ENCODE measurements around the gene NDUFS6.
A peak's percentile ranks its signal among the peaks of the same experiment; 100 is the strongest.

NDUFS6 gene

DNA sequence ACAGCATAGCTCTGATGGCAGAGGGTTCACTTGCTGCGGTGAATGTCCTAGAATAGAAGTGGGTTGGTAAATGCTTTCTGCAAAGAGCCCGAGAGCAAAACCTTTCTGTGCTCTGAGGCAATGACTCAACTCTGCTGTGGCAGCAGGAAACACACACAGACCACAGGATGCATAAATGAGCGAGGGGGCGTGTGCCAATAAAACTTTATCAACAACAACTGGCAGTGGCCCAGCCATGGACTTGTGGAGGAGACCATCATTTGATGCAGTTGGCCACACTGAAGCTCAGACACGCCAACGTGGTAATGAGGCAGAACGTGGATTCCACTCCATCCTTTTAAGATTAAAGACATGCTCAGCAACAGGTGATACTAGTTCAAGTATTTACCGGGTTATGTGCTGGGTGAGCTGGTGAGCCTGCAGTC is 8.4 kb upstream of the NDUFS6 start (continued):
- TF ChIP-seq ZNF776 (tag by site-specific recombination; IDR thresholded peaks at IDR 0.05; ENCODE audit: borderline replicate concordance) (no peak), ZBTB48 (tag by site-specific recombination; IDR thresholded peaks at IDR 0.05) (no peak), YY1 (tag by site-specific recombination; IDR thresholded peaks at IDR 0.05) (peak; percentile 63; the same call in 1 of the 2 replicates), KLF16 (tag by site-specific recombination; IDR thresholded peaks at IDR 0.05) (peak; percentile 80), ZNF391 (tag by site-specific recombination; IDR thresholded peaks at IDR 0.05; ENCODE audit: borderline replicate concordance, low read depth) (no peak), ZNF366 (tag by site-specific recombination; conservative IDR thresholded peaks at IDR 0.05) (0 out of 2 replicates have a peak, but pooled peaks have one; percentile 20), ZFHX2 (tag by site-specific recombination; conservative IDR thresholded peaks at IDR 0.05) (peak; percentile 86), SETDB1 (IDR thresholded peaks at IDR 0.05; ENCODE audit: insufficient read length, low read length) (no peak), ZNF555 (tag by site-specific recombination; conservative IDR thresholded peaks at IDR 0.05) (no peak), ZNF223 (tag by site-specific recombination; IDR thresholded peaks at IDR 0.05) (no peak), FEZF1 (tag by site-specific recombination; IDR thresholded peaks at IDR 0.05) (peak; percentile 80), ZNF548 (tag by site-specific recombination; IDR thresholded peaks at IDR 0.05) (no peak), ZFP37 (tag by site-specific recombination; IDR thresholded peaks at IDR 0.05) (no peak), ZNF24 (tag by site-specific recombination; IDR thresholded peaks at IDR 0.05) (0 out of 2 replicates have a peak, but pooled peaks have one; percentile 27), ZNF785 (tag by site-specific recombination; IDR thresholded peaks at IDR 0.05) (no peak), ZNF311 (tag by site-specific recombination; IDR thresholded peaks at IDR 0.05; ENCODE audit: borderline replicate concordance) (no peak), ZNF214 (tag by site-specific recombination; IDR thresholded peaks at IDR 0.05; ENCODE audit: borderline replicate concordance) (no peak), ZNF112 (tag by site-specific recombination; IDR thresholded peaks at IDR 0.05) (no peak), KLF17 (tag by site-specific recombination; IDR thresholded peaks at IDR 0.05) (peak; percentile 36; the same call in 1 of the 2 replicates), ZNF132 (tag by site-specific recombination; IDR thresholded peaks at IDR 0.05; ENCODE audit: borderline replicate concordance) (no peak), ZNF350 (tag by site-specific recombination; IDR thresholded peaks at IDR 0.05) (no peak), EGR2 (tag by site-specific recombination; IDR thresholded peaks at IDR 0.05; ENCODE audit: low read depth) (peak; percentile 91), ZSCAN30 (tag by site-specific recombination; IDR thresholded peaks at IDR 0.05) (no peak), KLF10 (tag by site-specific recombination; IDR thresholded peaks at IDR 0.05) (peak; percentile 87), ZNF645 (tag by site-specific recombination; IDR thresholded peaks at IDR 0.05) (no peak), ZNF585B (tag by site-specific recombination; IDR thresholded peaks at IDR 0.05) (no peak), ZNF629 (tag by site-specific recombination; IDR thresholded peaks at IDR 0.05) (peak; percentile 52; the same call in 1 of the 2 replicates), ZNF184 (tag by site-specific recombination; IDR thresholded peaks at IDR 0.05) (peak; percentile 44; the same call in 1 of the 2 replicates), ZXDB (tag by site-specific recombination; IDR thresholded peaks at IDR 0.05) (peak; percentile 49; the same call in 1 of the 2 replicates), ZNF530 (tag by site-specific recombination; IDR thresholded peaks at IDR 0.05; ENCODE audit: low read depth) (no peak), ZNF248 (tag by site-specific recombination; IDR thresholded peaks at IDR 0.05) (no peak), ZNF16 (tag by site-specific recombination; IDR thresholded peaks at IDR 0.05; ENCODE audit: low read depth) (no peak), ZNF837 (tag by site-specific recombination; IDR thresholded peaks at IDR 0.05) (no peak)
- TF ChIP-seq, protein P1, sequence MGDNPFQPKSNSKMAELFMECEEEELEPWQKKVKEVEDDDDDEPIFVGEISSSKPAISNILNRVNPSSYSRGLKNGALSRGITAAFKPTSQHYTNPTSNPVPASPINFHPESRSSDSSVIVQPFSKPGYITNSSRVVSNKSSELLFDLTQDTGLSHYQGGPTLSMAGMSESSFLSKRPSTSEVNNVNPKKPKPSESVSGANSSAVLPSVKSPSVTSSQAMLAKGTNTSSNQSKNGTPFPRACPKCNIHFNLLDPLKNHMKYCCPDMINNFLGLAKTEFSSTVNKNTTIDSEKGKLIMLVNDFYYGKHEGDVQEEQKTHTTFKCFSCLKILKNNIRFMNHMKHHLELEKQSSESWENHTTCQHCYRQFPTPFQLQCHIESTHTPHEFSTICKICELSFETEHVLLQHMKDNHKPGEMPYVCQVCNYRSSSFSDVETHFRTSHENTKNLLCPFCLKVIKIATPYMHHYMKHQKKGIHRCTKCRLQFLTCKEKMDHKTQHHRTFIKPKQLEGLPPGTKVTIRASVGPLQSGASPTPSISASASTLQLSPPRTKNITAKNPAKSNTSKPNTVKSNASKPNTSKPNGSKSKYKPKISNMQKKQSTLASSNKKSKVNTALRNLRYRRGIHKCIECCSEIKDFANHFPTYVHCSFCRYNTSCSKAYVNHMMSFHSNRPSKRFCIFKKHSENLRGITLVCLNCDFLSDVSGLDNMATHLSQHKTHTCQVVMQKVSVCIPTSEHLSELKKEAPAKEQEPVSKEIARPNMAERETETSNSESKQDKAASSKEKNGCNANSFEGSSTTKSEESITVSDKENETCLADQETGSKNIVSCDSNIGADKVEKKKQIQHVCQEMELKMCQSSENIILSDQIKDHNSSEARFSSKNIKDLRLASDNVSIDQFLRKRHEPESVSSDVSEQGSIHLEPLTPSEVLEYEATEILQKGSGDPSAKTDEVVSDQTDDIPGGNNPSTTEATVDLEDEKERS (tag by site-specific recombination; IDR thresholded peaks at IDR 0.05) = no peak
- TF ChIP-seq, protein P2, sequence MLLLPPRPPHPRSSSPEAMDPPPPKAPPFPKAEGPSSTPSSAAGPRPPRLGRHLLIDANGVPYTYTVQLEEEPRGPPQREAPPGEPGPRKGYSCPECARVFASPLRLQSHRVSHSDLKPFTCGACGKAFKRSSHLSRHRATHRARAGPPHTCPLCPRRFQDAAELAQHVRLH (tag by site-specific recombination; IDR thresholded peaks at IDR 0.05) = peak; percentile 71; the same call in 1 of the 2 replicates
- TF ChIP-seq, protein P3, sequence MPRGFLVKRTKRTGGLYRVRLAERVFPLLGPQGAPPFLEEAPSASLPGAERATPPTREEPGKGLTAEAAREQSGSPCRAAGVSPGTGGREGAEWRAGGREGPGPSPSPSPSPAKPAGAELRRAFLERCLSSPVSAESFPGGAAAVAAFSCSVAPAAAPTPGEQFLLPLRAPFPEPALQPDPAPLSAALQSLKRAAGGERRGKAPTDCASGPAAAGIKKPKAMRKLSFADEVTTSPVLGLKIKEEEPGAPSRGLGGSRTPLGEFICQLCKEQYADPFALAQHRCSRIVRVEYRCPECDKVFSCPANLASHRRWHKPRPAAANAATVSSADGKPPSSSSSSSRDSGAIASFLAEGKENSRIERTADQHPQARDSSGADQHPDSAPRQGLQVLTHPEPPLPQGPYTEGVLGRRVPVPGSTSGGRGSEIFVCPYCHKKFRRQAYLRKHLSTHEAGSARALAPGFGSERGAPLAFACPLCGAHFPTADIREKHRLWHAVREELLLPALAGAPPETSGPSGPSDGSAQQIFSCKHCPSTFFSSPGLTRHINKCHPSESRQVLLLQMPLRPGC (tag by site-specific recombination; IDR thresholded peaks at IDR 0.05) = no peak
